Erythroblast (primary cell): Measurements from ENCODE around the gene FMO3.

Experiments
- GATA1 ChIP-seq: IDR thresholded peaks from 2 replicates; pipeline ENCODE4 v1.6.1; 2011; ENCODE audit warnings: low read depth, mild to moderate bottlenecking, control low read depth, low read length, moderate library complexity
- POLR2A ChIP-seq: IDR thresholded peaks from 2 replicates; pipeline ENCODE4 v1.6.1; 2011; ENCODE audit warnings: mild to moderate bottlenecking, low read length

- no peak for TF ChIP-seq POLR2A
- no peak for TF ChIP-seq GATA1
These were observed 75.7 kb downstream of the FMO3 start for GRCh38 chr1:171166361-171166760.
